SK-N-SH treated with all-trans-retinoic acid at 6 μM for 48 hours (cell line): ENCODE data around the gene ZNF76.

Experiments
- ATAC-seq: fragments of 200-7000 bp; cut with Tn5 transposase; 3 replicates; pipeline ENCODE4 v1.9.1; 2020; ENCODE audit warnings: mild to moderate bottlenecking, moderate library complexity
- BACH2 ChIP-seq: fragments of 250-450 bp; sonication (Bioruptor Pico); IDR thresholded peaks from 2 replicates; pipeline ENCODE4 v1.9.0; 2021; ENCODE audit warnings: mild to moderate bottlenecking, borderline replicate concordance
- CREB5 ChIP-seq: fragments of 250-450 bp; sonication (Bioruptor Pico); IDR thresholded peaks from 2 replicates; pipeline ENCODE4 v1.5.1; 2020; ENCODE audit warnings: low read depth, mild to moderate bottlenecking, moderate library complexity
- CSDC2 ChIP-seq: fragments of 250-450 bp; sonication (Bioruptor Pico); IDR thresholded peaks from 2 replicates; pipeline ENCODE4 v1.5.0; 2020; ENCODE audit warnings: mild to moderate bottlenecking, moderate library complexity
- ESRRG ChIP-seq: fragments of 250-450 bp; sonication (Bioruptor Pico); IDR thresholded peaks from 2 replicates; pipeline ENCODE4 v1.6.1; 2021; ENCODE audit warnings: mild to moderate bottlenecking
- GLIS3 ChIP-seq: fragments of 250-450 bp; sonication (Bioruptor Pico); IDR thresholded peaks from 2 replicates; pipeline ENCODE4 v1.5.0; 2020; ENCODE audit warnings: mild to moderate bottlenecking, moderate library complexity
- ISL1 ChIP-seq: fragments of 250-450 bp; sonication (Bioruptor Pico); IDR thresholded peaks from 2 replicates; pipeline ENCODE4 v2.1.2; 2022; ENCODE audit warnings: mild to moderate bottlenecking, moderate library complexity
- OSR1 ChIP-seq: fragments of 250-450 bp; sonication (Bioruptor Pico); IDR thresholded peaks from 2 replicates; pipeline ENCODE4 v1.8.0; 2022; ENCODE audit warnings: moderate library complexity, mild to moderate bottlenecking, inconsistent platforms
- POU6F1 ChIP-seq: fragments of 250-450 bp; sonication (Bioruptor Pico); IDR thresholded peaks from 2 replicates; pipeline ENCODE4 v1.8.0; 2021; ENCODE audit warnings: low read depth, mild to moderate bottlenecking, moderate library complexity, borderline replicate concordance
- PPARA ChIP-seq: fragments of 250-450 bp; sonication (Bioruptor Pico); IDR thresholded peaks from 2 replicates; pipeline ENCODE4 v1.5.0; 2020; ENCODE audit warnings: mild to moderate bottlenecking, borderline replicate concordance
- RARB ChIP-seq: fragments of 250-450 bp; sonication (Bioruptor Pico); IDR thresholded peaks from 2 replicates; pipeline ENCODE4 v1.8.0; 2021; ENCODE audit warnings: mild to moderate bottlenecking, moderate library complexity
- SNAI2 ChIP-seq: fragments of 250-450 bp; sonication (Bioruptor Pico); IDR thresholded peaks from 2 replicates; pipeline ENCODE4 v1.5.0; 2020; ENCODE audit warnings: mild to moderate bottlenecking, moderate library complexity
- TCF4 ChIP-seq: fragments of 250-450 bp; sonication (Bioruptor Pico); IDR thresholded peaks from 2 replicates; pipeline ENCODE4 v1.8.0; 2021; ENCODE audit warnings: mild to moderate bottlenecking, moderate library complexity, borderline replicate concordance
- ZC3H10 ChIP-seq: fragments of 250-450 bp; sonication (Bioruptor Pico); IDR thresholded peaks from 2 replicates; pipeline ENCODE4 v1.5.1; 2021; ENCODE audit warnings: mild to moderate bottlenecking, moderate library complexity
- ZFP3 ChIP-seq: fragments of 250-450 bp; sonication (Bioruptor Pico); IDR thresholded peaks from 2 replicates; pipeline ENCODE4 v1.5.0; 2020; ENCODE audit warnings: mild to moderate bottlenecking, moderate library complexity
- ZFP30 ChIP-seq: fragments of 450-650 bp; formaldehyde crosslinking; IDR thresholded peaks from 2 replicates; pipeline ENCODE4 v1.5.0; 2022; ENCODE audit warnings: mild to moderate bottlenecking, moderate library complexity
- ZNF565 ChIP-seq: fragments of 450-650 bp; formaldehyde crosslinking; conservative IDR thresholded peaks from 2 replicates; pipeline ENCODE4 v1.5.0; 2020; ENCODE audit warnings: low read depth, mild to moderate bottlenecking, moderate library complexity
- ZNF70 ChIP-seq: fragments of 450-650 bp; formaldehyde crosslinking; IDR thresholded peaks from 2 replicates; pipeline ENCODE4 v1.5.0; 2020; ENCODE audit warnings: mild to moderate bottlenecking, moderate library complexity
- ZNF8 ChIP-seq: fragments of 450-650 bp; formaldehyde crosslinking; IDR thresholded peaks from 2 replicates; pipeline ENCODE4 v1.5.0; 2020; ENCODE audit warnings: mild to moderate bottlenecking, moderate library complexity
- TF ChIP-seq, protein P1 (sequence below): fragments of 250-450 bp; sonication (Bioruptor Pico); IDR thresholded peaks from 2 replicates; pipeline ENCODE4 v1.5.0; 2020; ENCODE audit warnings: mild to moderate bottlenecking, moderate library complexity
- TF ChIP-seq, protein P2 (sequence below): fragments of 250-450 bp; sonication (Bioruptor Pico); IDR thresholded peaks from 2 replicates; pipeline ENCODE4 v1.5.1; 2021; ENCODE audit warnings: mild to moderate bottlenecking, moderate library complexity

Gene ZNF76

GRCh38 chr6:35294308-35294945, 34.9 kb downstream of the ZNF76 start:
- TF ChIP-seq POU6F1 (CRISPR knock-in tag) (no peak), ZNF70 (no peak), BACH2 (CRISPR knock-in tag) (no peak), ZNF565 (CRISPR knock-in tag) (no peak), CSDC2 (no peak), SNAI2 (no peak), ESRRG (CRISPR knock-in tag) (no peak), GLIS3 (CRISPR knock-in tag) (no peak), TCF4 (CRISPR knock-in tag) (no peak), OSR1 (CRISPR knock-in tag) (no peak)
- TF ChIP-seq, protein P1, sequence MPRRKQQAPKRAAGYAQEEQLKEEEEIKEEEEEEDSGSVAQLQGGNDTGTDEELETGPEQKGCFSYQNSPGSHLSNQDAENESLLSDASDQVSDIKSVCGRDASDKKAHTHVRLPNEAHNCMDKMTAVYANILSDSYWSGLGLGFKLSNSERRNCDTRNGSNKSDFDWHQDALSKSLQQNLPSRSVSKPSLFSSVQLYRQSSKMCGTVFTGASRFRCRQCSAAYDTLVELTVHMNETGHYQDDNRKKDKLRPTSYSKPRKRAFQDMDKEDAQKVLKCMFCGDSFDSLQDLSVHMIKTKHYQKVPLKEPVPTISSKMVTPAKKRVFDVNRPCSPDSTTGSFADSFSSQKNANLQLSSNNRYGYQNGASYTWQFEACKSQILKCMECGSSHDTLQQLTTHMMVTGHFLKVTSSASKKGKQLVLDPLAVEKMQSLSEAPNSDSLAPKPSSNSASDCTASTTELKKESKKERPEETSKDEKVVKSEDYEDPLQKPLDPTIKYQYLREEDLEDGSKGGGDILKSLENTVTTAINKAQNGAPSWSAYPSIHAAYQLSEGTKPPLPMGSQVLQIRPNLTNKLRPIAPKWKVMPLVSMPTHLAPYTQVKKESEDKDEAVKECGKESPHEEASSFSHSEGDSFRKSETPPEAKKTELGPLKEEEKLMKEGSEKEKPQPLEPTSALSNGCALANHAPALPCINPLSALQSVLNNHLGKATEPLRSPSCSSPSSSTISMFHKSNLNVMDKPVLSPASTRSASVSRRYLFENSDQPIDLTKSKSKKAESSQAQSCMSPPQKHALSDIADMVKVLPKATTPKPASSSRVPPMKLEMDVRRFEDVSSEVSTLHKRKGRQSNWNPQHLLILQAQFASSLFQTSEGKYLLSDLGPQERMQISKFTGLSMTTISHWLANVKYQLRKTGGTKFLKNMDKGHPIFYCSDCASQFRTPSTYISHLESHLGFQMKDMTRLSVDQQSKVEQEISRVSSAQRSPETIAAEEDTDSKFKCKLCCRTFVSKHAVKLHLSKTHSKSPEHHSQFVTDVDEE (CRISPR knock-in tag), result no peak
- TF ChIP-seq, protein P2, sequence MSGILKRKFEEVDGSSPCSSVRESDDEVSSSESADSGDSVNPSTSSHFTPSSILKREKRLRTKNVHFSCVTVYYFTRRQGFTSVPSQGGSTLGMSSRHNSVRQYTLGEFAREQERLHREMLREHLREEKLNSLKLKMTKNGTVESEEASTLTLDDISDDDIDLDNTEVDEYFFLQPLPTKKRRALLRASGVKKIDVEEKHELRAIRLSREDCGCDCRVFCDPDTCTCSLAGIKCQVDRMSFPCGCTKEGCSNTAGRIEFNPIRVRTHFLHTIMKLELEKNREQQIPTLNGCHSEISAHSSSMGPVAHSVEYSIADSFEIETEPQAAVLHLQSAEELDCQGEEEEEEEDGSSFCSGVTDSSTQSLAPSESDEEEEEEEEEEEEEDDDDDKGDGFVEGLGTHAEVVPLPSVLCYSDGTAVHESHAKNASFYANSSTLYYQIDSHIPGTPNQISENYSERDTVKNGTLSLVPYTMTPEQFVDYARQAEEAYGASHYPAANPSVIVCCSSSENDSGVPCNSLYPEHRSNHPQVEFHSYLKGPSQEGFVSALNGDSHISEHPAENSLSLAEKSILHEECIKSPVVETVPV (CRISPR knock-in tag), result no peak
- ATAC-seq, result peak; percentile 82

- TF ChIP-seq ZFP30 (no peak), ISL1 (CRISPR knock-in tag) (no peak)
- TF ChIP-seq, all 23 proteins: peak for 0
- ATAC-seq, result no peak
These were observed 35.5 kb downstream of the ZNF76 start for GRCh38 chr6:35295036-35295435.

GRCh38 chr6:35295521-35296315, 36.2 kb downstream of the ZNF76 start:
- no peak for ATAC-seq
- TF ChIP-seq CREB5 (CRISPR knock-in tag), result no peak
- no peak for TF ChIP-seq ISL1 (CRISPR knock-in tag)

DNA sequence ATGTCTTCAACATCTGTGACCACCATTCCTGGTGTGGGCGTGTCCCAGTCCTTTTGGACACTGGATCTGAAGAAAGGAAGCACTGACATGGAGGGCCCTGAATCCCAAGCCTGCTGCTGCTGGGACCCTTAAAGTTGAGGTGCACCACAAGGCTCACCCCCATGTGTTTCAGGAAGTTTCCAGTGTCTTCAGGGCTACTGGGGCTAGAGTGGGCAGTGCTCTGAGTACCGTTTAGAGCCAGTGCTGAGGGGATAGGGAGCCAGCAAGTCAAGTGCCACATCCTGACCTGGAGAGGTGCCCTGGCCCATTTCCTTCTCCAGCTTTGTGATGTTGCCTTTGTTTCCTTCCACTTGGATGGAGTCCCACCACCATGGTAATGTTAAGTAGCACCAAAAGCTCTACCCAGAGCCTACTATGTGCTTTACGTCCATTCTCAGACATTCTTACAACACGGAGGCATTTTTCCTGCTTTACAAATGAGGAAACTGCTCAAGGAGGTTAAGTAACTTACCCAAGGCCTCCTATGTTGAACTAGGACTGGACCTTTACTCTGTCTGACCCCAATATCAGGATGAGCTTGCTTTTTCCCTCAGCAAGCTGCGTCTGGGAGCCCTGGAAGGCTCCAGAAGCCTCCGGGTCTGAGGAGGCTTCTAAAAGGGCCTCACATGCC, 37.5 kb downstream of the ZNF76 start:
- no peak for ATAC-seq
- TF ChIP-seq ZC3H10 (CRISPR knock-in tag), result no peak
- no peak for TF ChIP-seq SNAI2
- TF ChIP-seq BACH2 (CRISPR knock-in tag), result no peak
- TF ChIP-seq CREB5 (CRISPR knock-in tag), result no peak
- TF ChIP-seq, protein P1 (CRISPR knock-in tag), result no peak
- no peak for TF ChIP-seq RARB
- TF ChIP-seq ZFP30, result no peak
- no peak for TF ChIP-seq POU6F1 (CRISPR knock-in tag)
- TF ChIP-seq PPARA (CRISPR knock-in tag), result no peak
- no peak for TF ChIP-seq GLIS3 (CRISPR knock-in tag)
- TF ChIP-seq ZNF70, result no peak
- TF ChIP-seq ZNF8 (CRISPR knock-in tag), result no peak
- no peak for TF ChIP-seq CSDC2
- TF ChIP-seq ZFP3 (CRISPR knock-in tag), result no peak
- no peak for TF ChIP-seq ESRRG (CRISPR knock-in tag)
